Stimulated activated CD4-positive, alpha-beta T cell treated with anti-CD3 and anti-CD28 coated beads, Interleukin-12 subunit alpha, Interleukin-12 subunit beta, amount 100 ng/mL, for 48 hours (primary cell): ENCODE data around the gene POLN.

ENCODE experiments used
- DNase-seq, 3 donors: peaks; one replicate each; pipeline ENCODE4 v3.0.0-alpha.2; 2020; ENCODE audit warnings: low read depth in 2 of 3, low spot score in 1 of 3

The POLN gene

GRCh38 chr4:2072971-2073807 is 168.7 kb downstream of the POLN start:
- no peak for DNase-seq

- DNase-seq = no peak
Observed at GRCh38 chr4:2071912-2072867, 169.7 kb downstream of the POLN start.

GRCh38 chr4:2071252-2071911 is 170.5 kb downstream of the POLN start:
- DNase-seq = no peak

- no peak for DNase-seq
Observed at GRCh38 chr4:2070421-2071251, 171.3 kb downstream of the POLN start.

- DNase-seq = no peak
Observed at GRCh38 chr4:2069986-2070385, 171.9 kb downstream of the POLN start.

DNA sequence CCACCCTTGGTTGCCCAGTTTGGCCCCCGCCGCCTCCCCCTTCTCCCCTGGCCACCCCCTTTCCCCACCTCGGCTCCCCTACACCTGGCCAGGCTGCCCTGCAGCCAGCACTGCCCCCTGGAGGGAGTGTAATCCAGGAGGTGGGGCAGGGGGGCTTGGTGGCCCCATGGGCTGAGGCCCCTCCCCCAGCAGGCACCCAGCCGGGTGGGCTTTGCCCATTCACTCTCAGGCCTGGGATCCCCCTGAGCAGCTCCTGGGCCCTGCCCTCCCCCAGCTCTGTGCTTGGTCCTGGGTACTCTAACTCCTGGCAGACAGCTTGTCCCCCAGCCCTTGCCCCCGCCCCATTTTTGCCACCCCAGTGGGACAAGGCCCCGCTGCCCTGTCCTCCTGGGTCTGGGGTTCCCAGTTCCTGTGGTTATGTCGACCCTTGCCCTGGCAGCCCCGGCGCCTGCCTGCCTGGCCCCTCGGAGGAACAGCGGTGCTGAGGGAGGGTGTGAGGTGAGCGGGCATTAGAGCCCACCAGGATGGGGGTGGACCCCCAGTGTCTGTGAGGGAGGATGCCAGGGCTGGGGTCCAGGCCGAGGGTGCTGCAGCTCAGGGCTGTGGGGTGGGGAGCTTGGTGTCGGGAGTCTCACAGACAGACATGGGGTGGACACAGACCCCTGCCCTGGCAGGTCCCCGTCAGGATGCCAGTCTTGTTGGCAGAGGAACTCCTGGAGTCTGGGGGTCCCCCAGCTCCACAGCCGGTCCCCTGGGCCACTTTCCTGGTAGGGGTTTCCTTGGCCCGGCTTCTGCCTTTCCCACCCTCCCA is 172.6 kb downstream of the POLN start:
- no peak for DNase-seq

DNA sequence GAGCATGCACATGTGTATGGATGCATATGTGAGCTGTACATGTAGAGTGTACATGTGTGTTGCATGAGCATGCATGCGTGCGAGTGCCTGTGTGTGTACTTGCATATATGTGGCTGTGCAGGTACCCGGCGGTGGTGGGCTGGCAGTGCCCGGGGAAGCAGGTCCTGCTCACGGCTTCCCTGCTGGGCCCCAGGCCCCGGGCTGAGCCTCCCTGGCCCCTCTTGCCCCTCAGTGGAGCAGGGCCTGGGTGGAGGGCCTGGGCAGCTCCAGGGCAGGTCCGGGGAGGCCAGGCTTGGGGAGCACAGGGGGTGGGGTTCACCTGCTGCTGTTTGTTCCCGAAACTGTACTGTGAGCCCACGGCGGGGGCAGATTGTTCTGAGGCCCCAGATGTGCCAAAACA is 173.4 kb downstream of the POLN start:
- no peak for DNase-seq

DNA sequence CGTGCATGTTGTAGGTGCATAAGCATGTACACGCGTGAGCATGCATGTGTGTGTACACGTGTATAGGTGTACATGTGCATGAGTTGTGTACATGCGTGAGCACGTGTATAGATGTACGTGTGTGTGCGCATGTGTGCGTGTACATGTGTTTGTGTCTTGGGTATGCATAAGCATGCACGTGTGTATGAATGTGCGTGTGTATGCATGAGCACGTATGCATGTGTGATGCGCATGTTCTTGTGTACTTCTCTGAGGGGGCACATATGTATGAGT is 173.8 kb downstream of the POLN start:
- no peak for DNase-seq

DNA sequence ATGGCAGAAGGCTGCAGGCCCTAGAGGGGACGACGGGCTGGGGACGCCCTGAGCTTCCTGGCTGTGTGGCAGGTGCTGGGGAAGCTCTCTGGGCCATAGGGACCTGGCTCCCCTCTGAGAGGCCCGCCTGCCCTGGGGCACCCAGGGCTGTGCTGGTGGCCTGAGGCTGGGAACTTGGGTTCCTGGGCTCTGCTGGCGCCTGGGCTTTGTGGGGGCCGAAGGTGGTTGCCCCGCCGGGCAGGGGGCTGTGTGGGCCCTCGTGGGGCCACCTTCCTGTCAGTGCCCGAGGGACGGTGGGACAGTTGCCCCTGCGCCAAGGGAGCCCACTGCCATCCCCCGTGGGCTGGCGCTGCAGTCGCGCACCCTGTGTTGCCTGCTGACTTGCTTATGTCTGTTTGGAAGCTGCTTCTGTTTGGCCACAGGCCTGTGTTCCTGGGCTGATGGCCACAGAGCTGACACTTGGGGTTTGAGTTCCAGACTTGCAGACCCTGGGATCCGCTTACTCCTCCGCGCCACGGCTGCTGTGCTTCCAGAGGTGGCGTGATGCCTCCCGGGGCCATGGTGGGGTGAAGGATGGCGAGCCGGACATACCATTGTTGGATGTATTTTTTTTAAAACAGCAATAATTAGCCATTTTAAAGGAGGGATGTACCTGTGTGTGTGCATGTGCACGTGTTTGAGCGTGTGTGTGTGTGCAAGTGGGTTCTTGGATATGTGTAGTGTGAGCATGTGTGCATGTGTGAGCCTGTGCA is 174.3 kb downstream of the POLN start:
- no peak for DNase-seq

- no peak for DNase-seq
Observed at GRCh38 chr4:2066571-2067445, 175.1 kb downstream of the POLN start.

- no peak for DNase-seq
Observed at GRCh38 chr4:2066011-2066551, 175.8 kb downstream of the POLN start.

DNA sequence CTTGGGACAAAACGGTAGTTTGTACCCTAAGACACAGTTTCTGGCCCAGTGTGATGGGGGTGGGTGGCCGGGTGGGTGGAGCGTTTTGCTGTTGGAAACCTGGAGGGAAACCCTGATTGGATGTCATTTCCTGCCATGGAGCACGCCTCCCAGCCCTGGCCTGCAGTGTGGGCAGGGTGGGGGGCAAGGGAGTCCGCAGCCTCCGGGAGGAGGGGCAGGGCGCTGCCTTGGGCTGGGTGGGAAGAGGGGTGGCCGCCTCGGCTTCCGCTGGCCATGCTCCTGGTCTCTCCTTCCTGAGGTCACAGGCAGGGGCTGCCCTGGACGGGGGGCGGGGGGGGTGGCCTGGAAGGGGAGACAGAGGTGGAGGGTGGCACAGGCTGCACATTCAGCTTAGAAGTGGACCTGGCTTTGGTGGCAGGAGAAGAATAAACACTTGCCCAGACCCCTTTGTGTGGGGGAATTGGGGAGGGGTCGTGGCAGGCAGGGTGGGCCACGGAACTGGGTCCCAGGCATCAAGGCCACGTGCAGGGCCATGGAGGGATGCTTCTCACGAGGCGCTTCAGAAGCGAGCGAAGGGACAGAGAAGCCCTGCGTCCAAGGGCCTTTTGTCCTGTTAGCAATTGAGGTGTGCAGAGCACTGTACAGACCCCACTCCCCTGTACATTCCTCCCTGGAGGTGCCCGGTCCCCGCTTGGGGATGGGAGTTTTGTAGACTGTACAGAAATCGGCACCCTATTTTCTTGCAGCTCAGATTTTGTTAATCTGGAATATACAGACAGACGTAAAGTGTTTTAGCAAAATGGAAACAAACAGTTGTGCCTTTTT is 176.6 kb downstream of the POLN start:
- no peak for DNase-seq

DNA sequence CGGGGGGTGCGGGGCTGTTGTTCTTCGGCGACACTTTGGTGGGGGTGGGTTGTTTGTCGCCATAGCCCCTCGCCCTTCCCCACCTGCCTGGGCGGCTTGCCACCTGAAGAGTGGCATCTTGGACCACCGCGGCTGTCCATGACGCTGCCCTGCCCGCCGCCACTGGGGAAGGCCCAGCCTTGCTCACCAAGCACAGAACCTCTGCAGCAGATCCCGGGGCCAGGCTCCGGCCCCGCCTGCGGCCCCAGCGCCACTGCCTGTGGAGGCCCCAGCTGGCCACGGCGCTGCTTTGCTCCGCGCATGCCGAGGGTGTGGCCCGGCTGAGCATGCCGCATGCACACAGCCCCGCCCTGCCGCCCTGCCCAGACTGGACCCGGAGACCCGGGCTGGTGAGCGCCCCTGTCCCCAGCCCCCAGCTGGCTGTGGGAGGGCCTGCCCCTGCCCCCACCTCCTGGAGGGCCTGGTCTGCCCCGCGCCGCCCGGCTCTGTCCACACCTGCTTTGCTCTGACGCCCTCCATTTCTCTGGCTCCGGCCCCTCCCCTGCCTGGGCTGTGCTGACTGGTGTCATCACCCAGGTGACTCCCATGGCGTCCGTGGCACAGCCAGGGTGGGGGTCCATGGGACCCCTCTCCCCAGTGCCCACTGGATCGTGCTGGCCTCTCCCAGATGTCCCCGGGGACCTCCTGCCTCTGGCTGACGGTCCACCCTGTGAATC is 177.5 kb downstream of the POLN start:
- DNase-seq = no peak

DNA sequence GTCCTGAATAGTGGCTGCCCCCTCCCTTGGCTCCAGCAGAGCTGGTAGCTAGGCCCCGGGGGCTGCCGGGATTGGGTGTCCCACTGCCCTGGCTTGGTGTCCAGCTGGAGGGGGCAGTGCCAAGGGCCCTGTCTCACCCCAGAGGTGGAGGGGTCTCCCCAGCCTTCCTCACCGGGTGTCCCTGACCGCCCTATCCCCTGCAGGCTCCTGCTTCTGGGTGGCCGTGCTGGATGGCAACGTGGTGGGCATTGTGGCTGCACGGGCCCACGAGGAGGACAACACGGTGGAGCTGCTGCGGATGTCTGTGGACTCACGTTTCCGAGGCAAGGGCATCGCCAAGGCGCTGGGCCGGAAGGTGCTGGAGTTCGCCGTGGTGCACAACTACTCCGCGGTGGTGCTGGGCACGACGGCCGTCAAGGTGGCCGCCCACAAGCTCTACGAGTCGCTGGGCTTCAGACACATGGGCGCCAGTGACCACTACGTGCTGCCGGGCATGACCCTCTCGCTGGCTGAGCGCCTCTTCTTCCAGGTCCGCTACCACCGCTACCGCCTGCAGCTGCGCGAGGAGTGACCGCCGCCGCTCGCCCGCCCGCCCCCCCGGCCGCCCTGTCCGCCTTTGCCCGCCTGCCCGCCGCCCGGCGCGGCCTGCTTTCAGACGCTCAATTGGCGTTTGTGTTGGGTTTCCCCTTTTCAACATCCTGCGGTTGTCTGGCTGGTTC is 178.2 kb downstream of the POLN start:
- DNase-seq = no peak

DNA sequence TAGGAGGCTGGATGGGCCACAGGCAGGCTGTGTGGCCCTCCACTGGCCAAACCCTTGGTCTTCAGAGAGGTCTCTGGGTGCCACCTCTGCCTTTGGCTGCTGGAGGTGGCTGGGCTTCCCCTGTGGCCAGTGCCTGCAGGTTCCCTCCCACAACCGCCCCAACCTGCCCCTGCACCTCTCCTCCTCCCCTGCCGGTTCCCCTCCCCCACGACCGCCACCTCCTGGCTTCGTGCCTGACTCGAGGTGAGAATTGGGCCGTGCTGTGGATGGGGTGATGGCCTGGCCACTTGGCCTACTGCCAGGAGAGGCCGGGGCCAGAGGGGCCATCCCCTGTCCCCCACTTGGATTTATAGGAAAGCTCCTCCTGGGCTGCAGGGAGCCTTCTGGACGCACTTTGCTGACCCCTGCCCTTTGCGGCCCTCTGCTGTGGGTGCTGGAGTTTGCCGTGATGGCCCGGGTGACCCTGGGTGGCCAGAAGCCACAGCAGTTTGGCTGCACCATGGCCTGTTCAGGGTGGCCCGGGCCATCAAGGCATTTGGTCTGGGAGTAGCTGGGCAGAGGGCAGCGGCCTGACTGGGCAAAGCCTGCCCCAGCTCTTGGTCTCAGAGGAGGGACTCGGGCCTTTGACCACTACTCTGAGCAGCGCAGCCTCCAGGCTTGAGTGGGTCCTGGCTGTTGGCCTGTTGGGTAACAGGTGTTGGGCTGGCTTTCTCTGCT is 179.0 kb downstream of the POLN start:
- DNase-seq = no peak
